HG02981 (cell line): ENCODE results near the gene ELK3.

Experiments used
- ATAC-seq: cut with Tn5 transposase; IDR thresholded peaks from one replicate; pipeline ENCODE4 v1.9.1; 2021; ENCODE audit warnings: mild to moderate bottlenecking, moderate library complexity; ENCODE audit not compliant: unreplicated experiment

Gene ELK3

GRCh38 chr12:96256672-96257361 is 62.6 kb downstream of the ELK3 start:
- ATAC-seq, result no peak

DNA sequence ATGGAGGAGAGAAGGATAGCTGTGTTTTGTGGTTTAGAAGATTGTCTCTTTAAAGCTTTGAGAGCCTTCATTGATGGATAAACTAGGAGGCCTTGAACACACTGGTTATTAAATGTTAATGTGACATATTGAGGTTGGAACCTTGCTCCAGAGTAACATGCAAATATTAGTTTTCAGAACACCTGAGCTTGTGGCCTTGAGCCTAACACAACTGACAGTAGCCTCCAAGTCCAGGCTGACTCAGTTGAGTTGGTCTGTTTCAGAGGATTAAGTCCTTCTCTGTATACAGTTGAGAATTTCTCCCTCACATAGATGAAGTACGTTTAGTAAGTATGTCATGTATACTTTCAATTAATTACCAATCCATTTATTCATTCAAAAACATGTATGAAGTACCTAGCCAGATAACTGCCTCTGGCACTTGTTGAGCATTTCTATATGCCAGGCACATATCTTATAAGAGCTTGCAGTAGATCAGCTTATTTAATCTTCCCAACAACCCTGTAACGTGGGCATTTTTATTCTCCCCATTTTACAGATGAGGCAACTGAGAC is 63.5 kb downstream of the ELK3 start:
- ATAC-seq, result no peak

DNA sequence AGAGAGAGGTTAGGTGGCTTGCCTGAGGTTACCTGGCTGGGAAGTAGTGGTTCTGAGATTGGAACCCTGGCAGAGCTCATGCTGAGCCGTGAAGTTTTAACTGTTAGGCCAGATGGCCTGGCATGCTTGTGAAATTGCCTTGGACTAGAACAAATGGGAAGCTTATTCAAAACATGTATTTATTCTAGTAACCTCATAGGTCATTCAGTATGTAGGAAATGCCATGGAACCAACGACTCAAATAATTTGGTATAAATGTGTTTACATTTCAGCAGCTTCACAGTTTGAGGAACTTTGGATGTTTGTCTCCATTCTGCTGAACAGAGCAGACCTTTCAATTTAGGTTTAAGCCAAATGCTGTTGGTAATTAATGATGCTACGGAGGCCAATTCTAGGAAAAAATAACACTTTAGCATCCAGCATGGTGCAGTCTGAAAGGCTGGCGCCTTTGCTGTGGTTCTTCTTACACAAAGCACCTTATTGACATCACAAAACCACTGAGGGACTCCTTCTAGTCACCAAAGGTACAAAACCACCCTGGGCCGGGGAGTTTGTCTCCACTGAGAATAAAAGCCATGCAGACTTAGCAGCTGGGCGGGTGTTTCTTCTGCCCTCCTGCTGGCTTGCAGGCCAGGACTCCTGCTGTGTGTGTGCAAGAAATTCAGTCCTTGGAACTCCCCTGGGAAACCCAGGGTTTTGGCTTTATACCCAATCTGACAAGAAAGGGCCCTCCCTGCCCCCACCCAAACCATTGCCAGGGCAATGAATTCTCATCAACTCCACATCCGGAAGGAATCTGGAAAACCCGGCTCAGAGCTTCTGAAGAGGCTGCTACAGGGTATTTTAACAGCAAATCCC is 64.2 kb downstream of the ELK3 start:
- ATAC-seq, result no peak

DNA sequence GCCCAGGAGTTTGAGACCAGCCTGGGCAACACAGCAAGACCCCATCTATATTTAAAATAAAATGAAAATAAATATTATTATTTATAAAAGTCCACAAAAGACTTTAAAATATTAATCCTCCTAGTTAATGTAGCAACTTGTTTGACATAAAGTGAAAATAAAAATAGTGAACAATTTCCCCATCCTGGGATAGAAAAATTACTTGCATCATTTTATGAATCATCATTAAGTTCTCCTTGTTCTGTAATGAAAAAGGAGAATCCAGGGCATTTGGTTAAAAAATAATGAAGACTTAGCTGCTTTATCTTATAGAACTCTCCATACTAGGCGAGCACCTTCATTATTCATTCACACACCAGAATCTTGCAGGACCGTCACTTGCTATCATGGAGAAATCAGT is 66.1 kb downstream of the ELK3 start:
- no peak for ATAC-seq

GRCh38 chr12:96260644-96261043 is 66.5 kb downstream of the ELK3 start:
- no peak for ATAC-seq

GRCh38 chr12:96261557-96261956 is 67.4 kb downstream of the ELK3 start:
- no peak for ATAC-seq

DNA sequence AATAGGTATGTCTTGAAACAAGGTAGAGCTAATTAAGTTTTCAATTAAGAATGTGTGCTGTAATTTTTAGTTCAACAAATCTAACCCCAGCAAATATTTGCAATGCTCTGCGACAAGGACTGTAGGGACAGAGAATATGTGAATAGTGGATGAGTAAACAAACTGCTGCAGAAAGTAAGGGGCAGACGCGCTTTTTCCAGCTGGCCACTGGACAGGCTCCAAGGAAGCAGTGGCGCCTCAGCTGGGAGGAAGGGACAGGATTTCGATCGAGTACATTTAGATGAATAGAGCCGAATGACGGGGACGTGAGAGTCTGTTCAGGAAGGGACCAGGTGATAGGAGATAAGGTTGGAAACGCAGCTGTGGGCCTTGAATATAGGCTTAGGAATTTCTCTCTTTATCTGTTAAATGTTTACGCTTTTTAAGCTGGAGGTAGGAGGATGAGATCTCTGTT is 69.3 kb downstream of the ELK3 start:
- no peak for ATAC-seq

- ATAC-seq, result no peak
These were observed 71.2 kb downstream of the ELK3 start for GRCh38 chr12:96265400-96265799.

GRCh38 chr12:96265836-96266235 is 71.7 kb downstream of the ELK3 start:
- no peak for ATAC-seq

DNA sequence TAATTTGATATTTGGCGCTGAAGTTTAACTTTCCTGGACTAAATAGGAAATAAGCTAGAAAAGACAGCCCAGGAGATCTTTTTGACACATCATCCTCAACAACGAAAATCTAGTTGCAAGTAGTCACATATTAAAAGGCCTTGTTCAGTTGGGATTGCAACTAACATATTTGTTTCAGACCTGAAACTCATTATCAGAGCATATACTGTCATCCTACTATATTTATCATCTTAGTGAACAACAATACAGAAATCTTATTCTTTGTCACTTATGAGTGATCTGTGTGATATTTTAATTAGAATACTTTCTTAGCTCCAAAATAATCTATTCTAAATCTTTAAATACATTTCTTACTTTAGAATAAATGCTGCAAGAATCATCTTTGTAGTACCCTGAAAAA is 72.1 kb downstream of the ELK3 start:
- ATAC-seq, result no peak

- no peak for ATAC-seq
These were observed 77.5 kb downstream of the ELK3 start for GRCh38 chr12:96271469-96272199.

GRCh38 chr12:96274331-96274730 is 80.2 kb downstream of the ELK3 start:
- ATAC-seq, result peak; percentile 77

- no peak for ATAC-seq
These were observed 91.0 kb downstream of the ELK3 start for GRCh38 chr12:96285158-96285557.

DNA sequence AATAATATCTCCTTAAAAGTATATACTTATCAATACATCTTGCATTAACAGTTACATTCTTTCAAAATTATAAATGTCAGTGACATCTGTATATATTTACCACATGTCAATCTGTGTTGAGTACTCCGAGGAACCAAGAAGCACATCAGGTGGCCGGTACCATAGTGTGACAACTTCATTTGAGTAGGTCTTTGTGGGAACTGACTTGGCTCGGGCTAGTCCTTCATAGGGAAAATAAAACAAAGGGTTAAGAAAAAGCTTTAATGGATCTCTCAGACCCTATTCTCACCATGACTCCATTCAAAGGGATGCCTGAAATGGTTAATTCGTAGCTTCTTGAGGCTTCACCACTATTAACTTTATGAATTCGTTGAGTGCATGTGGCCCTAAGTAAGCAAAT is 94.9 kb downstream of the ELK3 start:
- ATAC-seq, result no peak

DNA sequence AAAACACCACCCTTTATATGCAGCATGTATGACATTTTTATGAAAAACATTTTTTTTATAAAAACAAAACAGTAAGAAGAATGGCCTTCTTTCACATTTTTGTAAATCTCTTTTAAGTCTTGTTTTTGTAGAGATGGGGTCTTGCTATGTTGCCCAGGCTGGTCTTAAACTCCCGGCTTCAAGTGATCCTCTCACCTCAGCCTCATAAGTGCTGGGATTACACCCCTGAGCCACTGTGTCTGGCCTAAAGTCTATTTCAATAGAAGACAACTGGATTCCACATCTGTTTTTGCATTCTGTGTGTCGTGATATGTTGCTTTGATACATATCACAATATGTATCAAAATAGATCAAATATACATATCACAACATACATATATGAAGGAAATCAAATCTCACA is 98.9 kb downstream of the ELK3 start:
- no peak for ATAC-seq

GRCh38 chr12:96294831-96295230 is 100.7 kb downstream of the ELK3 start:
- ATAC-seq, result no peak

DNA sequence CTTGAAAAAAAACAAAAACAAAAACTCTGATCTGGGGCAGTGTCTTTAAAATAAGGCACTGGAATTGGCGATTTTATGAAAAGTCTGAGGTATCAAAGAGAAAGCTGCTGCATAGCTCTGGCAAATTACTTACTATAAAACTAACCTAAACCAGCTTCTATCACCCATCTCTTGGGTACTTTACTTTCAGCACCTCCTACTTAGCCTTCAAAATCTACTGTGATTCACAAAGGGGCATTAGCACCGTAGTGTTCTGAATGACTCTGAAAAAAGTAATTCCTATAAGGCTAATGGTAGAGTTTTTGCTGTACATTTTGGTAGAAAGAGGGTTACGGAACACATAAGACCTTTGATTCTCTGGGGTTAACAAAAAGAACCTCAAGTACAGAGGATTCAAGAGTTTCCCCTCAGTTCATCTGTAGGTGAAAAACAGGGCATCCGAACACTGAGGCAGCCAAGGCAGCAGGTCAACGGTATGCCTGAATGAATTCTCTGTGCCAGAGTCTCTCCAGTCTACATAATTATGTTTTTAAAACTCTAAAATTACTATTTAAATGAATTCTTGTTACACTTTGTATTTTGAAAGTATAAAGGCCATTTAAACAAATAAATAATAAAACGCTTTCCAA is 101.5 kb downstream of the ELK3 start:
- no peak for ATAC-seq

DNA sequence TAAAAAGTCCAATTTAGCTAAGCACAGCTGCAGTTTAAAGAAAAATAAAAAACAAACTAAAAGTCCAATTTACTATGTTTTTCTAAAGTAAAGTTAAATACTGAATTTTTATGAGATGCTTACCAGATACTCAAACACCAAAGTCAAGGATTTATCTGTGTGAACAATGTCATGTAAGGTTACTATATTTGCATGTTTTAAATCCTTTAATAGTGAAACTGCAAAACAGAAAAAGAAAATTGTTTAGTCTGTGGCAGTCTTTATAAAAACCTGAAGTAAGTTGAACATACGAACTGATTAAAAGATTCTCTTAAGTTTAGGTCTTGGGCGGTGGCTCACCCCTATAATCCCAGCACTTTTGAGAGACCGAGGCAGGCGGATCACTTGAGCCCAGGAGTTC is 103.3 kb downstream of the ELK3 start:
- no peak for ATAC-seq

DNA sequence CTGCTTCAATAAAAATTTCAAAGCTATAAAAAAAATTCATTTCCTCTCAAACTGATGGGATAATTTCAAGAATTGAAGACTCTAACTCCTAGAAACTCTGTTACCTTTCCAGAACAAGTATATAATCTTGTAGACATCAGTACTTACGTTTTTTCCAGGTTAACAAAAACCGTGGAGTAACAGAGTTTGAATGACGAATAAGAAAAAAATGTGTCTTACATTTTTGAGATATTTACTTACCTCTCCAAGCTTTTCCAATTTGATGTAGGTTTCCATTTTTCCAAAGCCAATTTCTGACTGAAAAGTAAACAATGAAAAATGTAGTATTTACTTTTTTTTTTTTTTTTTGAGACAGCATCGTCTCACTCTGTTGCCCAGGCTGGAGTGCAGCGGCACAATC is 105.9 kb downstream of the ELK3 start:
- no peak for ATAC-seq

DNA sequence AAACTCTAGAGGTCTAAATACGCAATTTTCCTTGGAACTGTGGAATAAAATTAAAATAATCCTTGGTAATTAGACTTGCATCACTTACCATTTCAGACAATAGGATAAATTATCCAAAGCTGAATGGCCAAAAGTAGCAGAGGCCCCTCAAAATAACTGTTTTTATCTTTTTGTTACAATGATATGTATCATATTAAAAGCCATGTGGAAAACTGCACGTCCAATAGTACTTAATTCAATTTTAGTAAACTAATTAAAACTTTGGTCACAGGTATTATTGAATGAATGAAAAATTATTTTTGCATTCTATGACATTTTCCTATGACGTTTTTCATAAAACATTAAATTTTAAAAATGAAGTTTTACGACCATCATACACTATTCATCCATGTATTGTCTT is 107.6 kb downstream of the ELK3 start:
- no peak for ATAC-seq
